ENCODE data around the gene SRD5A2.
"Not testable (repeated sequence)": the region's sequence is repeated elsewhere in the genome, so short reads cannot be mapped to it uniquely, and the experiment has no call there.

The SRD5A2 gene

DNA sequence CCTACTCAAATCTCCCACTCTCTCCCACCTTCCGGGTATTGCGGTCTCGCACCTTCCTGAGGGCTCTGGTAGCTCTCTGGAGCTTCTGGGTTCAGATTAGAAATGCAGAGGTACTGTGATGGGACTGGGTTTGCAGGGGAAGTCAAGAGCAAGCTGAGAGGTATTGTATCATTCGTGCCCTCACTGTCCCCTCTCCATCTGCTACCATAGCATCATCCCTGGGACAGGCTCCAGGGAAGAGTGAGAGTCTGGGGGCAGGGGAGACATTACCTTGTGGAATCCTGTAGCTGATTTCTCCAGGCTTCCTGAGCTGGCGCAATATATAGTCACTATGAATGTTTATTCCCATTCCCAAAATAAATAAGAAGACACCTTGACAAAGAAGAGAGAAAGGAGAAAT, 49.6 kb downstream of the SRD5A2 start:
- DNase-seq: no peak

DNA sequence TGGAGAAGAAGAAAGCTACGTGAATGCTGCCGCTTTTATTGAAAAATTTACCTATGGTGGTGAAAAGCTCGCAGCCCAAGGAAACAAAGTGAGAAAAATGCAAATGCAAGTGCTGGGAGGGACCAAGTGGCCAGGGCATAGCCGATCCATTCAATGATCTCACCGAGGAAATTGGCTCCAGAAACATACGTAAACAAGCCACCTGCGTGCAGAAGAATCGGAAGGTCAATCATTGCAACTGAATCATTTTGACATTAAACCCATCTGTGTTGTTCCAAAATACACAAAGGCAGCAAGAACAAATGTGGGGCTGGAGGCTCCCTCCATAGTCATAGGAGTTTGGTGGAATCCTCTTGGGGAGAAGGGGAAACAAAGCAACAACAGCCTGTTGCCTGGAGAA, 51.5 kb downstream of the SRD5A2 start:
- DNase-seq: no peak

DNA sequence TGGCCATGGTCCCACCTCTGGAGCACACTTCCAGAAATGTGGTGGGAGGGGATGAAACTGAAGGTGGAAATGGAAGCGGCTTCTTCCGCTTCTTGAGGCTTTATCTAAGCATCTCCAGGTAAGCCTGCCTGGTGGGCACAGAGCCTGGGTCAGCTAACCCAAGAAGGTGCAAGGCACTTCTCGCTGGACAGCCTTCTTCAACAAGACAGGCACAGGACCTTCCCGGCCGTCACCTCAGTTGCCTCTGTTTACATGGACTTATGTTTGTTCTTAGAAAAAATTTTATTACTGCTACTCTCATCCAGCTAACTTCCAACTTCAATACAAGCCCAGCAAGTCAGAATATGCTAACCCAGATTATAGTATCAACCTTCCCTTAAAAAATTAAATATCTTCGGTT, 51.9 kb downstream of the SRD5A2 start:
- DNase-seq: no peak

DNA sequence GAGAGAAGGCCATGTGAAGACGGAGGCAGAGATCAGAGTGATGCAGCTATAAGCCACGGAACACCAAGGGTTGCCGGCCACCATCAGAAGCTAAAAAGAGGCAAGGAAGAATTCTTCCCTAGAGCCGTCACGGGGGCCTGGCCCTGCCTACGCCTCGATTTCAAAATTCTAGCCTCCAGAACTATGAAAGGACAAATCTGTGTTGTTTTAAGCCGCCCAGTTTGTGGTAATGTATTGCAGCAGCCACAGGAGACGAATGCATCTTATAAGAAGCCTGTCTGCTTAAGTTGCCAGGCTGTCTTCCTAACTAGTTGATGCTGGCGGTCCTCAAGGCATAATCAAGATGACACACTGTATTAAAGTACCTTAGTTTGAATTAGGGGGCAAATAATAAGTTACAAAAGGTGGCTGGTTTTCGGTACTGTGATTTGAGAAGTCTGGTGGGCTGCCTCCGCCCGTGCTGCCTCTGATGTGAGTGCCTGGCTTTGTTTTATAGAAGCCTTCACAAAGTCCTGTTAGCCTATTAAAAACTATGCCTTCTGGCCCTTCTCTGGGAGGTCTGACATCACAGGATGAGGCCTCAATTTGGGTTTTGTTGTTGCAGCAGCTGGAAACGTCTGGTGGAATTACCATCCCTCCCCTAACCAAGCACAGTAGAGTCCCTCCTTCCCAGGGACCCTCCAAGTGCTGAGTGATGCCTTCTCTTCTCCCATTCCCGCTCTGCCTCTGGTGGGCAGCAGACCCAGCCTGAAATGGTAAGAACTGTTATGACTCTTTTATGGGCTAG, 53.6 kb downstream of the SRD5A2 start:
- no peak for DNase-seq

DNA sequence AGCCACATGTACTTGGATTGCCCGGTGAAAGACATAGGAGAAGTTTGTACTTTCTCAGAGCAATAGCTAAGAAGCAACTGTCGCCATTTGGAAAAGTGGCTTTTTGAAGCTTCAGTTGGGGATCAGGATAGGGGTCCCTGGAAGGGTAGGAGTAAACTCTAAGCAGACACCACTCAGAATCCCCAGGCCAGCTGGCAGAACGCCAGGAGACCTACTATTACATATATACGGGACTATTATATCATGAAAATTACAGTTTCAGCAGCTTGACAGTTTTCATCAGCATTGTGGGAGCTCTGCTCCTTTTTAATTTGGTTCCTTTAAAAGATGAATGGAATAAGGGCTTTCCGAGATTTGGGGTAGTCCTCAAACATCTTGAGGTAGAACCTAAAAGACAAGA, 54.9 kb downstream of the SRD5A2 start:
- DNase-seq: no peak

DNA sequence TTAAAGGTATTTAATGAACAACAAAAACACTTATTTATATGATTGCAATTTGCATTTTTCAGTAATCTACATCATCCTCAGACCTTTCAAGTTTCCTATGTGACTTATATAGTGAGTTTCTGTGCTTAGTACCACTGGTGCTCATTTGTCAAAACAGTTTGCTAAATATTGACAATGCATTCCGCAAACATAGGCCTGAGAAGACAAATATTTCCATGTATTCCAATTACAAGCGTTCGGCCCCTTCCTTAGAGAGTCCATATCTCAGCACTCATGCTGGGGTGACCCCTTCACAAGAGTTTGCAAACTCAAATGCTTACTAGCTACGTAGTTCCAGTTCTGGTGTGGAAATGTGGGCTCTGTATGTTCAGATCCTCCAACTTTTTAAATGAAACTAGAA, 56.1 kb downstream of the SRD5A2 start:
- DNase-seq: no peak

DNA sequence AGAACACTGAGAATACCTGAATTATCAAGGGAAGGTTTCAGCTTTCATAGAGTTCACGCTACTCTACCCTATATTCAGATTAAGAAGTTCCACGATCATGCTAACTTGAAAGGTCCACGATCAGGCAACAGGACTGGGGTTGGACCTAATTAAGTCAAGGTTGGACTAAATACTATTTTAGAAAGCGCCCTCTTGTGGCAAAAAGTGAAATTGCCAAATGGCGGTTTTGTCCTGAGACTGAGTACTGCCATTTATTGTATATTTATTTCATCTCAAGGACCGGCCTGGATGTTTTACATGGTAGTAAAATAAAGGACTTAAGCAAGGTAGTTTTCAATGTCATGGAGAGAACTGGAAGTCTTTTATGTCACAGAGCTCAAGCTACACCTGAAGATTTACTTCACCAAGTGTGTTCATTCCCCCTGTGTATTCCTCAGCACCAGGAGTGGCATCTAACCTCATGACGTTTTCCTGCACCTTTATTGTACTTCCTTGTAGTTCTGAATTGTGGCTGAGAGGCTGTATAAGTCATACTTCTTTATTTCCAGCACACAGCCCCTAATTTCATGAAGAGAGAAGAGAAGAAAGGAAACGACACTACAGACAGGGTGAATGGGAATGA, 56.8 kb downstream of the SRD5A2 start:
- DNase-seq: peak; percentile 75

DNA sequence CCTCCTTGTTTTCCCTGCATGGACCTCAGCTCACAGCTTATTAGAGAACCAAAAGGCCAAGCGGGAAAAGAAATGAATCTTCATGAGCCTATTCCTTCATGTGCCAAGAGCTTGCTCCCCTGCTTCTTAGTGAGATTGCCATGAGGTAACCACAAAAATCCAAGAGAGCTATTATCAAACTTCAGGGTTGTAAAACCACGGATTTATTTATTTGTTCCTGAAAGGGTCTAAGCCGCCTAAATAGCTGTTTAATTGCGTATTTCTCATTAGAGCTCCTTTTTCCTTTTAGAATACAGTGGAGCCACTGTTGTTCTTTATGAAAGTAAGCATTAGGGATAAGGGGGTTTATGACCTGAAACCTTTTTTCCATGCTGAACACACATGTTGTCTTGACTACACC, 58.0 kb downstream of the SRD5A2 start:
- no peak for DNase-seq

DNA sequence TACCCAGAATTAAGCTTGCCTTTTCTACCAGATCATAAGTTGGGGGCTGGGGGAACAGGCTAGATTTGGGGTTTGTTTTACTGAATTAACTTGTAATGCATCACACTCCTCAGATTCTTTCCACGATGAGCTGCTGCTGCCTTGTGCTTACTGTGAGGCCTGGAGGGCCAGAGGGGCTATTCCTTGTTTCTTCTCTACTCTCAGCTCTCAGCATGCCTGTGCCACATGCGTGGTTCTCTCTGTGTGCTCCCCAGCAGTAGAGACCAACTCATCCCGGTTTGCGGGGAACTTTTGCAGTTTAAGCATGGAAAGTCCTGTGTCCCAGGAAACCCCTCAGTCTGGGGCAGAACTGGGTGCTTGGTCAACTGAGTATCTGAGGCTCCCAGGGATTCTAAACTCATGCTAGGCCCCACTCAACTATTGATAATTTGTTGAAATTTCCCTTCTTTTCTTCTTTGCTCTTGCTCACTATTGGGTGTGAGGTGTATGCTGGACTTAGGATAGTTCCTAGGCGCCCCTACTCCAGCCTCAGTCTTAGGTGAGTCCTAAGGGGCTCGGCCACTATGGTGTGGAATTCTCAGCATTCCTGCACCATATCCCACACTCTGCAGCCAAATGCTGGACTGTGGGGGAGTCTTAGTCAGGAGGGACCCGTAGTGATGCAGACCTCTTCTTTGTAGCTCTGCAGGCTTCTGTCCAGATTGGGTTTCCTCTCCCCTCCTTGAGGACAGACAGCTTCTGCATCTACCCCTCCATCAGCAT, 63.1 kb downstream of the SRD5A2 start:
- no peak for DNase-seq

DNA sequence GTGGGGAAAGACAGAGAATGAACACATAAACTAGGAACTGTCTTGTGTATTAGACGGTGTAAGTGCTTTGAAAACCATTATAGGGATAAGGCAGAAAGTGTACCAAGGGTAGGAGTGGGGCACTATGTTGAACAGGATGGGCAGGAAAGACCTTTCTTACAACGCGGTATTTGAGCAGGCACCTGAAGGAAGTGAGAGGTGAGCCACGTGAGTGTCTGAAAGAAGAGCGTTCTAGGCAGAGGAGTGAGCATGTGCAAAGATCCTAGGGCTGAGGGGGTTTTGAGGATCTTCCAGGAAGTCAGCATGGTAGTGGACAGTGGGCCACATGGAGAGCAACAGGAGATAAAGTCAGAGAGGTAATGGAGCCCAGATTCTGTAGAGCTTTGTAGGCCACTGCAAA, 65.2 kb downstream of the SRD5A2 start:
- DNase-seq: no peak

DNA sequence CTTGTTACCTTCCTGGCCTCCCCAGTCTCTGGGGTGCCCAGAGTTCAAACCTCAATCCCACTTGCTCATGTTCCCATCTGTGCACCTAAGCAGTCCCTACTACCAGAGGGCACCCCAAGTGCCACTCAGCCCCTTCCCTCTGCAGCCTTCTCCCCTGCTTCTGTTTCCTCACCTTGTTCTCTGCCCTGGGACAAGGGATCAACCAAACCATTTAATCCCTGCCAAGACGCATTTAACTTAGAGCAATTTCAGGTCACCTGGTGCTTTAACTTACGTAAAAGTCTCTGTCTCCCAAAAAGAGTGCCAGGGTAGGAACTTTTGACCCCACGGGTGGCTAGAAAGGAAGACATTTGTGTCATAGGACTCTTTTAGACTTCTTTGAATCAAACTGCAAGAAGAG, 67.2 kb downstream of the SRD5A2 start:
- no peak for DNase-seq

DNA sequence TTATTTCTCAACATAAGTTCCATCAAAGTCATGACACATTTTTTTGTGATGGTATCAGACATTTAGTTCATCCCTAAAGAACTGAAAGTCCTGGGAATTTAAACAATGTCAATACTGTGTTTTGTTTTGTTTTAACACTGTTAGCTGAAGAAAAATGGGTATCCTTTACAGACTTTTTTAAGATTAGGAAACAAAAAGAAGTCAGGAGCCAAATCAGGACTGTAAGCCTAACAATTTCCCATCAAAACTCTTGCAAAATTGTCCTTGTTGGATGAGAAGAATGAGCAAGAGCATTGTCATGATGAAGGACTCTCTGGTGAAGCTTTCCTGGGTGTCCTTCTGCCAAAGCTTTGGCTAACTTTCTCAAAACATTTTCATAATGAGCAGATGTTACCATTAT, 69.4 kb downstream of the SRD5A2 start:
- DNase-seq: no peak

DNA sequence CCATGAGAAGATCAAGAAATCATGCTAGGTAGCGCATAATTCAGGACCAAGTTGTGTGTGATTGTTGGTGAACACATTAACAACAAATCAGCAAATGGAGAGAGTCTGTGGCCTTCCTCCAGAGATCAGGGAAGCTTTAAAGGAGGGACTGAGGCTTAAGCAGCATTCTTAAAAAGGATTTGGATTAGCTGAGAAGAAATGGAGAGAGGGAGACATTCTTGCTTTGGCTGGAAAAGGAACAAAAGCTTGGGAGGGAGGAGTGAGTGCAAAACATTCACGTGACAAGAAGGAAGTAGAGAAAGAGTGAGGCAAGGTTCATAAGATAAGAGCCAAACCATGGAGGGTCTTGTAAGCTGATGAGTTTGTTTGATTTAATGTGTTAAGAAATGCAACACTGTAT, 75.6 kb downstream of the SRD5A2 start:
- DNase-seq: no peak

DNA sequence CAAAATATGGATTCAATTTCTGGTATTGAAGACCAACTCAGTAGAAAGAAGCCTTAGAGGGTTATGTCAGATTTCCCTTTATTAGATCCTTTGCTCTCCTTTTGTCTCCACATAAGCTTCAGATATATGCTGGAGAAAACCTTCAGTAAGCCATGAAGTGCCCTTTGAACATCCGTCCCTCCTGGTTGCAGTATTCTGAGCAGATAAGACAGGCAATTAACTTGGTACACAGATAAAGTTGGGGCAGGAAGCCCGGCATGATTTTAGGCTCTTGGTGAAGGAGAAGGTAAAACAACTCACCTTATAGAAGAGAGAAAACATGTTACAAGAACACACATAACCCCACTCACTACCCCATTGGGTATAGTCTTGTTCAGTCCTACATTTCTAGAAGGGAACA, 76.4 kb downstream of the SRD5A2 start:
- no peak for DNase-seq

DNA sequence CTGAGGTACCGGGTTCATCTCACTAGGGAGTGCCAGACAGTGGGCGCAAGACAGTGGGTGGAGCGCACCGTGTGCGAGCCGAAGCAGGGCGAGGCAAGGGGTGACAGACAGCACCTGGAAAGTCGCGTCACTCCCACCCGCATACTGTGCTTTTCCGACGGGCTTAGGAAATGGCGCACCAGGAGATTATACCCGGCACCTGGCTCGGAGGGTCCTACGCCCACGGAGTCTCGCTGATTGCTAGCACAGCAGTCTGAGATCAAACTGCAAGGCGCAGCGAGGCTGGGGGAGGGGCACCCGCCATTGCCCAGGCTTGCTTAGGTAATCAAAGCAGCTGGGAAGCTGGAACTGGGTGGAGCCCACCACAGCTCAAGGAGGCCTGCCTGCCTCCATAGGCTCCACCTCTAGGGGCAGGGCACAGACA, 84.3 kb downstream of the SRD5A2 start:
- not testable (repeated sequence) for DNase-seq

DNA sequence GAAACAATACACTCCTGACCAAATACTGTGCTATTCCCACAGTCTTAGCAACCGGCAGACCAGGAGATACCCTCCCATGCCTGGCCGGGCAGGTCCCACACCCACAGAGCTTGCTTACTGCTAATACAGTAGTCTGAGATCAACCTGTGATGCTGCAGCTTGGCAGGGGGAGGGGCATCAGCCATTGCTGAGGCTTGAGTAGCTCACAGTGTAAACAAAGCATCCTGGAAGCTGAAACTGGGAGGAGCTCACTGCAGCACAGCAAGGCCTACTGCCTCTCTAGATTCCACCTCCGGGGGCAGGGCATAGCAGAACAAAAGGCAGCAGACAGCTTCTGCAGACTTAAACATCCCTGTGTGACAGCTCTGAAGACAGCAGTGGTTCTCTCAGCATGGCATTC, 91.4 kb downstream of the SRD5A2 start:
- not testable (repeated sequence) for DNase-seq

DNA sequence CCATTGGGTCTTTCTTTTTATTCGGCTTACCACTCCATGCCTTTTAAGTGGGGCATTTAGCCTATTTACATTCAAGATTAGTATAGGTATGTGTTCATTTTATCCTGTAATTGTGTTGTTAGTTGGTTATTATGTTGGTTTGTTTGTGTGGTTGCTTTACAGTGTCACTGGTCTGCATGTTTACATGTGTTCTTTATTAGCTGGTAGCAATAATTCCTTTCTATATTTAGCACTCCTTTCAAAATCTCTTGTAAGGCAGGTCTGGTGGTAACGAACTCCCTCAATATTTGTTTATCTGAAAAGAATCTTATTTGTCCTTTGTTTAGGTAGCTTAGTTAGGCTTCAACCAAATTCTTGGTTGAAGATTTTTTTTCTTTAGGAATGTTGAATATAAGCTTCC, 97.5 kb downstream of the SRD5A2 start:
- no peak for DNase-seq

DNA sequence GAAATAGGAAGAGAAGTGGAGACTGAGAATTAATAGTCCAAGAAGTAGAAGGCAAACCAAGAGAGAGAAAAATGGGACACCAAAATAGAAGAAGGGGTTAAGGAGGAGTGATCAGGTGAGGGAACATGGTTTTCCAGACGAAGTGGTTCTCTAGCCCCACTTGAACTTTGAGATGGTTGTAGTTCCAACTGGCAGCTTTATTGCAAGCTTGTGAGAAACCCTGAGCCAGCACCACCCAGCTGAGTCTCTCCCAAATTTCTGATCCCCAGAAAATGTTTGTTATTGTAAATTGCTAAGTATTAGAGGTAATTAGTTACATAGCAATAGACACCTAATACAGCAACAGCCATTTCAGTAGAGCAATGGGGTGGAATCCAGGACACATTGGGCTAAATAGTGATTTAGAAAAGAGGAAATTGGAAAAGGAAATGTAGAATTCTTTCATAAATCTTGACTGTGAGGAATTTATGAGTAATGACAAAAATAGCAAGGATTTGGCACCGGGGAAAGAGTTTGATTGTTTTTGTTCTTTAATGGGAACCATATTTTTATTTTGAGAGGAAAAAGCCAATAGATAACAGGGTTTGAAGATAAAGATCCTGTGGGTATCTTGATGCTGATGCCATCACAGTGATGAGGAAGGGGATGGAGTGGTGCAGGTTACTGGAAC, 104.1 kb downstream of the SRD5A2 start:
- no peak for DNase-seq

DNA sequence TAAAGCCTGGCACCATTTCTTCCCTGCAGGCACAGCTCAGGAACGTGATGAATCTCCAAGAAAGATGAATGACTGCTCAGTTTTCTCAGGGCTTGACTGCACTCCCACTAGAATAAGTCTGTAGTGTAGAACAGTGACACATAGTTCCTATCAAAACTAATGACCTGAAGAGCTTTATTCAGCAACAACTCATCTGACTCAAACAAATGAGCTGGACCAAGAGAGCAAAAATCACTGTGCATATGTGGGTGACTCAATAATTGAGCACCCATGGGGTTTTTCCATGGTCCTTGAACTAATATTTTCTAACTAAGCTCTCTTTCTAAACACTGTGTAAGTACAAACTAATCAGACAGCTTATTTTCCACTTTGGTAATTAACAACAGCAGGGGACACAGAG, 105.0 kb downstream of the SRD5A2 start:
- no peak for DNase-seq

DNA sequence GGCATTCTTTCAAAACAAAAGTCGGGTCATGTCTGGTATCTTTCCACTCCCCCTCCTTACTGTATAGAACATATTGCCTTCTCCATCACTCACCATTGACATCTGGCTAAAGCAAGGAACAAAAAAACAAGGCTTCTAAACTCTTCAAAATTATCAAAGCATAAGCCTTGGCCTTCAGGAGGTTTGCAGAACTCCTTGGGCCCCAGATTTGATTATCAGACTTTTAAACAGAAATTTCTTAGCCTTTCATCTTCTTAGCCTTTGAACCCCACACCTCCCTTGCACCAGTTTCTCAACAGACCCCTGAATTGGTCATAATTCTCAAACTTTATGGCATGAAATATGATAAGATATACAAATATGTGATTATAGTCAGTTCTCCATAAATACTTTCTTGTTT, 106.4 kb downstream of the SRD5A2 start:
- DNase-seq: no peak
